Measurements from ENCODE around the gene SLC6A20.
"Not testable (repeated sequence)": the region's sequence is repeated elsewhere in the genome, so short reads cannot be mapped to it uniquely, and the experiment has no call there.

SLC6A20 gene

DNA sequence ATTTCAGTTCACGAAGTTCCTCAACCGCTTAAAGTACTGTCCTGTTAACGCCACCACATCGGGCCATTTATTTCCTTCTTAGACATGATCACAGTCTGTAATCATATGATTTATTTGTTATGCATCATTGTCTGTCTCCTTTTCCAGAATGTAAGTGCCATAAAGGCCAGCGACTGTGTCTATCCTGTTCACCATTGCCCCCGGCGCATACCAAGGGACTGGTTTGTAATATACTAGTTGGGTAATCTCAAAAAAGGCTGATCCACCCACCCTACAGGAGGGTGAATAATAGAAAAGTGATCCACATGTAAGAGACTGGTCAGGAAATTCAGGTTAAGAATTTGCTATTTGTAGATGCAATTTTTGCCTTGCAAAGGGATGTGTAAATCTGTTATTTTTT is 41.9 kb downstream of the SLC6A20 start:
- DNase-seq = no peak

DNA sequence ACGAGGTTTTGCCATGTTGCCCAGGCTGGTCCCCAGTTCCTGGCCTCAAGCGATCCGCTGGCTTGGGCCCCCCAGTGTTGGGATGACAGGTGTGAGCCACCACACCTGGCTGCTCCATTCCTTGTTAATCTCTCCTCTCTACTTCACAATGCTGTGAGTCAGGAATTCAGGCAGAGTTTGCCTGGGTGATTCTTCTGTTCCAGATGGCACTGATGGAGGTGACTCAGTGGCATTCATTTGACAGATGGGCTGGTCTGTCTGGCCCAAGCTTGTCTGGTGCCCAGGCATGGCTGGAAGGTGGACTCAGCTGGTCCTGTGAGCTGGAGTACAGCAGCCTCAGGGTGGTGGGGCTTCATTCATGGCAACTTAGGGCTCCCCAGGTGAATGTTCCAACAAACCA is 43.2 kb downstream of the SLC6A20 start:
- DNase-seq = no peak

DNA sequence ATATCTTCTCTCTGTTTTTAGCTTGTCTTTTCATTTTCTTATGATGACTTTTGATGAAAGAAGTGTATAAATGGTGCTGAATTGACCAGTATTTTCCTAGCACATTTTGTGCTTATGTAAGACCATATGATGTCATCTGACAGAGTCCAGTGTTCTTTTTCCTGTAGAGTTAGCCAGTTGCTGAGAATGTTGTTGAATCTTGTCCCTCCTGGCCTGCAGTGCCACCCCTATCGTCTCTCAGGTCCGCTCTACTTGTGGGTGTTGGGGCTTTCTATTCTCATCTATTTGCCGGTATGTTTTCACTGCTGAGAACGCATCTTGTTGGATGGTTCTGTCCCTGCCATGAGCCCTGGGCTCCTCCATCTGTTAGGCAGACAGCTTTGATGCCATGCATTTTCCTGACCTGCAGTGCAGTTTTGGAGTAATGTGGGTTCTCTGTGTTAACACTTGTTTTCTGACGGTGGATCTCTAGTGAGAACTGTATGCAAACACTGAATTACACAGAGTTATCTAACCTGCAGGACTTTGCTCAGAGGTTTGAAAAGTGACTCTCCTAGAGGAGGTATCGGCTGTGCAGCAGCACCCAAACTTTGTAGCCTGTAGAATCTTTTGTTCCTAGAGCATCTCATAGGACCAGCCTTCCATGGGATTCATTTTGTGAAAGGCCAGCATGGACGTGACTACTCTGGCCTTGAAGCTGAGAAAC is 44.6 kb downstream of the SLC6A20 start:
- DNase-seq = no peak

DNA sequence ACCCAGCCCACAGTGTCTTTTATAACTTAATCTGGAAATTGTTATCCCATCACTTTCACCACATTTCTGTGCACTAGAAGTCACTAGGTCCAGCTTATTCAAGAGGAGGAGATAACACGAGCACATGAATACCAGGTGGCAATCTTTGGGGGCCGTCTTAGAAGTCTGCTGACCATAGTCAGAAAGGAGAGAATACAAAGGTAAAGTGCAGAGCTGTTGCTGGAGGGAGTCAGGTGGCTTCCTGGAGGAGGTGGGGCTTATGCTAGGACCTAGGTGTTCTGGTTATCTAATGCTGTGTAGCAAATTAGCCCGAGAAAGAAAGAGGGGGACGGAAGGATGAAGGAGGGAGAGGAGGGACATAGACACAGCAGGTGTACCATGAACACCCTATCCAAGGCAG is 46.5 kb downstream of the SLC6A20 start:
- no peak for DNase-seq

DNA sequence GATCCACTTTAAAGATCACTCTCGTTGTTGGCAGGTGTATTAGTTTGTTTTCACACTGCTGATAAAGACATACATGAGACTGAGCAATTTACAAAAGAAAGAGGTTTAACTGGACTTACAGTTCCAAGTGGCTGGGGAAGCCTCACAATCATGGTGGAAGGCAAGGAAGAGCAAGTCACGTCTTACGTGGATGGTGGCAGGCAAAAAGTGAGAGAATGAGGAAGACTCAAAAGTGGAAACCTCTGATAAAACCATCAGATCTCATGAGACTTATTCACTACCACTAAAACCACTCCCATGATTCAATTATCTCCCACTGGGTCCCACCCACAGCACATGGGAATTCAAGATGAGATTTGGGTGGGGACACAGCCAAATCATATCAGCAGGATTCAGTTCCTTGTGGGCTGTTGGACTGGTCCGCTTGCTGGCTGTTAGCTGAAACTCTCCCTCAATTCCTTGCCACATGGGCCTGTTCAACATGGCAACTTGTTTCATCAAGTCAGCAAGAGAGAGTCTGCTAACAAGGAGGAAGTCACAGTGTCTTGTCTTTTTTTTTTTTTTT is 47.2 kb downstream of the SLC6A20 start:
- DNase-seq = not testable (repeated sequence)

DNA sequence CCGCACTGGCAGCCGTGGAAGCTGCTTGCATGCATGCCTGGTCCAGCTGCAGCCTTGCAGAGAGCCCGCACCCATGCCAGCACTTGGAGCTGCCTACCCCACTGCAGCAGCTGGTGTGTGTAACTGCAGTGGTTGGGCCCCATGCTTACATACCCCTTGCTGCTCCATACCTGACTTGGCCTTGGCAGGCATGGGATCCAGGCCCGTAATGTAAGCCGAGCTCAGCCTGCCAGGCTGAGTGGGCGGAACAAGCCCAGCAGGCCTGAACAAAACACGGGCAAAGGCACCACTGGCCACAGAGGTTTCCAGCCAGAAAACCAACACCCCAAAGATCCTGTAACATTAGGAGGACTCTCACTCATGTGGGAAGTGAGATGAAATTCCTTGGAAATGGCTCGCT is 48.3 kb downstream of the SLC6A20 start:
- no peak for DNase-seq

DNA sequence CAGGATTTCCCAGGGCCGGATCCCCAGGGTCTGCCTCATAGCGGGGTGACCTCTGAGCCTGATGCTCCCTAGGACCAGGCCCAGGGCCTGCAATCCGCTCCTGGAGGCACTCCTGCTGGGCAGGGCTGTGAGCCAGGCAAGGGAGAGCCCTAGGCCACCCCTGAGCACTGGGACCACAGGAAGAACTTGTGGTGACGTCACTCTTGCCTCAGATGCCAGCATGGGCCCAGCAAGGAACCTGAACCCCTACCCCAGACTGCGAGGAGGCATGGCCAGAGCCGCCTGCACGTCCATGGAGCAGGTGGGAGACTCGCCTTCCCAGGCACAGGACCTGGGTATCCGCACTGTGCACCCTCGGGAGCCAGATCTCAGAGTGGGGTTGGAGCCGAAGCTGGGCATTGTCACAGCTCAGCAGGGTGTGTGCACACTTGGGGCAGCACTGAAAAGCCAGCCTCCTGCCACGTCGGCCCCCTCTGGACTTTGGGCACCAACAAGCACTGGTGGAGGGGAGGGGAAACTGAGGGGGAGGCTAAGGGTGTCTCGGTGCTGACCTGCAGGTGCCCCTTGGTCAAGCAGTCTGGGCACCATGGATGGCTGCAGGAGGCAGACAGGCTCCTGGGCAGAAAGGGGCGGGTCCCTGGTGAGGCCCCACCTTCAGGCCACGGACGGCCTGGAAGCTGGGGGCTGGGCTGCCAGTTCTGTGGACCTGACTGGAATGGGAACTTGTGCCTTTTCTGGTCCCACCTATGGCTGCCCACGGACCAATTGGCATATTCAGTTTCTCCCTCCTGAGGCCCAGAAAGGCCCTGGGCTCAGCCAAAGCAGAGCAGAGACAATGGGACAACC is 49.3 kb downstream of the SLC6A20 start:
- DNase-seq = no peak

DNA sequence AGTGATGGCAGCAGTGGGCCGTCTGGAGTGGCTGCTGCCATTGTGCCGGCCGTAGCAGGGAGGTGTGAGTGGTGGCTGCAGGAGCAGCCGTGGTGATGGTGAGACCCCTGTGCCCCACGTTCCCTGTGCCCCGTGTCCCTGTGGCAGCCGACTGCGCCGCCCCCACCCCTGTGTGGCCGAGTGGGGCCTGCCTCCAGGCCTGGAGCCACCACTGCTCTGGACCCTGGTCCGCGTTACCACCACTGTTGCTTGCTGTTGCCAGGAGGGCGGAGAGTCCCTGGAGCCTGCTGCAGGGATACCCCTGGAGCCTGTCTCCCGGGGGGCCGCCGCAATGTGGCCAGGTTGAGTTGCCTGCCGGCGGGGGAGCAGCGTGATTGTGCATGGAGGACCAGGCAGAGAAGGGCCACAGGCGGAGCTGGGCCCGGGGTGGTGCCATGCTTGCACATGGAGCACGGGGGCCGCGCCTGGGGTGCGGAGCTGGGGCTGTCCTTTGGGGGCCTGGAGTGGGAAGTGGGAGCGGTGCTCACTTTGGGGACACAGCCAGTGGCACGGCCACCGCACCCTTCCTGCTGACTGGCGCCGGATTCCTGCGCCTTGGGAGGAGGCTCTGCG is 50.1 kb downstream of the SLC6A20 start:
- no peak for DNase-seq

DNA sequence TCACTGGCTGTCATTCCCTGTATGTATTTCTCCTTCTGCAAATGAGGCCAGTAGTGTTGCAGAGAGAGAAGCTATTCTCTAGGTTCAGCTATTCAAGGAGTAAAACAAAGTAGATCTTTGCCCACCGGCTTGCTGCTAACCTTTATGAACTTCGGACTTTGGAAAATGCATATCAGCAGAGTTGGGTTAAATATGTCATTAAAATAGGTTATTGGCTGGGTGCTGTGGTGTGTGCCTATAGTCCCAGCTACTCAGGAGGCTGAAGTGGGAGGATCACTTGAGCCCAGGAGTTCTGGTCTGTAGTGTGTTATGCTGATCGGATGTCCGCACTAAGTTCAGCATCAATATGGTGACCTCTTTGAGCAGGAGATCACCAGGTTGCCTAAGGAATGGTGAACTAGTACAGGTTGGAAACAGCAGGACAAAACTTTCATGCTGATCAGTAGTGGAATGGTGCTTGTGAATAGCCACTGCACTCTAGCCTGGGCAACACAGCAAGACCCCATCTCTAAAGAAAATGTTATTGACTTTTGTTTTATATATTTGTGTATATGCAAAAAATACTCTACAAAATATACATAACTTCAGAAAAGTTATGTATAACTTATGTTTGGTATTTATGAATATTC is 53.8 kb downstream of the SLC6A20 start:
- DNase-seq = no peak

DNA sequence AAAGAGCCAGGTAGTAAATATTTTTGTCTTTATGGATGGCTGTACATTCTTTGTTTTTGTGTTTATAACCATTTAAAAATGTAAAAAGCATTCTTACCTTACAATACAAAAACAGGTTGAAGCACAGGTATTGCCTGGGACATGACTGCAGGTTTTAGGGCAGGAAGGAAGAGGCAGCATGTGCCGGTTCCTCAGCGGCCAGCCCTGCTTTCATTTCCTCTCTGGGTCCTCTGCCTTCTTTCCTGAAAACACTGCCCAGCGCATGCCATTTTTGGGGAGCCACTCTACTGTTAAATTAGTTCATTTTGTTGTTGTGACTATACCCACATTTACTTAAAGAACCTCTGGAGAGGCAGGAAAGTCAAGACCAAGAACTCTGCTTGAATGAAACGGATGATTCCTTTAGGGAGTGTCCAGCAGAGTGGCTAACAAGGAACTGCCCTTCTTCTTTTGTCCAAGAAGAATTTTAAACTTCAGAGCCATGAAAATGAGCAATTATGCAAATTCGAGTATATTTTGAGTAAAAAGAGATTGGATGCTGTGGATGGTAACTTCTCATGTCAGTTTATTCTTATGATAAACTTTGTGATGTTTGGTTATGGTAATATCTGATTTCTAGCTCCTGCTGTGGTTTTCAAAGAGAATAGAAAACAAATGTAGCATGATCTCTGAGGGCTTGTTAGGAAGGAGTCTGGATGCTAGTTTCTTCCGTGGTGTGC is 54.4 kb downstream of the SLC6A20 start:
- DNase-seq = no peak

DNA sequence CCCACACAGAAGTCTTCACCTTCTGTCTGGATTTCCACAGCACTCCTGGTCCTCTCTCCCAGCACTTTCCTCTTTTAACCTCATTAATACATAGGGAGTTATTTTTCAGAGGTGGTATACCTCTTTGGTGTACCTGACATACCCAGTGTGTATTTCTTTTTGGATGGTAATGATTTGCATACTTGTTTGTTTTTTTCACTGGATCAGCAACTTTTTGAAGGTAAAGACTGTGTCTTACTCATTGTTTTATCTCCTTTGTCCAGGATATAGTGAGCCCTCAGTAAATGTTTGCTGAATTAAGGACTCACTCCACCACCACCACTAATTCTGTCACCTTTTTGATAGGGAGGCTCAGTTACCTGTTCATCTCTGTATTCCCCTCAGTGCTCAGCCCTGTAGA is 55.1 kb downstream of the SLC6A20 start:
- no peak for DNase-seq

DNA sequence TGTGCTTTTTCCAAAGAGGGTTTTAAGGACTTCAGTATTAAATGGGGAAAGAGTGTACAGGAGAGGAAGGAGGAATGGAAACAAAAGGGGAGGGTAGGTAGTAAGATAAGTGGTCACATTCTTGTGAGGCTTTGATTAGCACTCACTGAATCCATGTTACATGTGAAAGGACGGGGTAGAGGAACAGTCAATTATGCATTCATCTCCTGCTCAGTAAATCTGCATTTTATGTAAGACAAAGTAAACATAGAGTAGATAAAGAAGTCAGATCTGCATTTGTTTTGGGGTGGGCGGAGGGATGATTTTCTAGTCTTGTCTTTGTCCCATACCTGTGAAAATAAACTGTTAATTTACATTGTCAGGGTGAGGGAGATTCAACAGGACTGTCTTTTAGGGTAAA is 56.3 kb downstream of the SLC6A20 start:
- DNase-seq = no peak

DNA sequence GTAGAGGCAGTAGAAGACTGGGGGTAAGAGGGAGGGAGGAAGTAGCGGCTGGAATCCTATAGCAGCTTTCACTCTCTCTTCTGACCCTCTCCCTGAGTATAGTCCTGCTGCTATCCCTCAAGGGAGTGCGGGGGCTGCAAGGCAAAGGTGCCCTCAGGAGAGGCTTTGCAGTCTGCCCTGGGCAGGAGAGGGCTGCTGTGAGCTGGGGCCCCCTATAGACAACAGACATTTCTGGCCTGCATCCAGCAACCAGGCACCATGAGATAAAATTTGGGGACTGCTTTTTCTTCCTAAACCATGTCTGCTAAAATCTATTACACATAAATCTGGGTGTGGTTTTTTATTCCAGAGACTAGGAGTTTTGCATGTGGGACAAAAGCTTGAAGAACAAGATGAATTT is 59.1 kb downstream of the SLC6A20 start:
- no peak for DNase-seq

DNA sequence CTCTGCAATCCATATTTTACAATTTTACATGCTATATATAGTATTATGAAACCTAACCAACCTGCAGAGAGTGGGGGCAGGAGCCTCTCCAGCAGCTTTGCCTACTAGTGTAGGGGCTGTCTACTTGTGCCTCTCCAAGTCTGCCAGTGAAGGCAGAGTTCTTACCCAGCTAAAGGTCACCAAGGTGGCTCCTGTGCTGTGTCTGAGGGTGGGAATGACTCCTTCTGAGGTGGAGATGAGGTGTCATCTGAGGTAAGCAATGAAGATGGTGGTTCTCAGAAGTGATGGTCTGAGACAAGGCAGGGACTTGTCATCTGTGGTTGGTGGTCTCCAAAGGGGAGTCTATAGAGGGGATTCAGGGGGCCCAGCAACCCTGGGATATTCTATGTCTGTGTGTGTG is 59.6 kb downstream of the SLC6A20 start:
- no peak for DNase-seq

DNA sequence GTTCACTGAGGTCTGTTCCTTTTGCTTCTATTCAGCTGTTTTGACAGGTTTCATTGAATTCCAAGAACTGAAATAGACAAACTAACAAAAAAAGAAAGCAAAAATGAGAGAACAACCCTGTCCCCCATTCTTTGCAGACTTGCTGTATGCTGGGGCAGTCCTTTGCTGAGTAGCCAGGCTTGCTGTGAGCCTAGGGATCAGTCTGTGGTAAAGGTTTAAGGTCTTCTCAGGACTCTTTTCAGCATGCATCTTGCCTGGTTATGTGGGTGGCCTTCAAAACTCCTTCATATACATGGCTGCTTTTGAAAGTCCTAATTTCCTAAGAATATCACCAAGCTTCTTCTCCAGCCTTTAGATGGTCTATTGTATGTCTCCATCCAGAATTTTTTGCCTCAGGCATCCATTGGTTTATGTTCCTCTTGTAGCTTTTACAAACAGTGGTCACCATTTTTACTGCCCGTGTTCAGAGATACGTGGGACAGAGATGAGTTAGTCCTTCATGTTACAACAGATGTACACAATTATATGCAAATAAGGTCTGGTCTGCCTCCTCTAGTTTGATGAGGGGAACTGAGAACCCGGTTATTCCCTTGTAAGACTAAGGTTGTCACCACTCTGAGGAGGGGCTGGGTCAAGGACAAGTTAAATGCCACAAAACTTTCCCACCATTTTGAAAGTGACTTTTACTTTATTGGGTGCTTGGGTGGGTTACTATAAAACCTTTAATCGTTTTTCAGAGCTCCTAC is 65.8 kb downstream of the SLC6A20 start:
- no peak for DNase-seq

DNA sequence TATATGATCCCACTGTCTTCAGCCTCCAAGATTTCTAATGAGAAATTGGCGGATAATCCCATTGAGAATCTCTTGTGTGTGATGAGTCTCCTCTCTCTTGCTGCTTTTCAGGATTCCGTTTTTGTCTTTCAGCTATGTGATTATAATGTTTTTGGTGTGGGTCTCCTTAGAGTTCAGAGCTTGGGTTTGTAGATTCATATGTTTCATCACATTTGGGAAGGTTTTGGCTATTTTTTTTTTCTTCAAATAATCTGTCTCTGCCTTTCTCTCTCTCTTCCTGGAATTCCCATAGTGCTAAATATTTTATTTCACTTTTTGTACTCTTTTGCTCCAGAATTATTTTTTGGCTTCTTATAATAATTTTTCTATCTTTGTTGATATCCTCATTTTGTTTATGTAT is 66.7 kb downstream of the SLC6A20 start:
- DNase-seq = no peak

DNA sequence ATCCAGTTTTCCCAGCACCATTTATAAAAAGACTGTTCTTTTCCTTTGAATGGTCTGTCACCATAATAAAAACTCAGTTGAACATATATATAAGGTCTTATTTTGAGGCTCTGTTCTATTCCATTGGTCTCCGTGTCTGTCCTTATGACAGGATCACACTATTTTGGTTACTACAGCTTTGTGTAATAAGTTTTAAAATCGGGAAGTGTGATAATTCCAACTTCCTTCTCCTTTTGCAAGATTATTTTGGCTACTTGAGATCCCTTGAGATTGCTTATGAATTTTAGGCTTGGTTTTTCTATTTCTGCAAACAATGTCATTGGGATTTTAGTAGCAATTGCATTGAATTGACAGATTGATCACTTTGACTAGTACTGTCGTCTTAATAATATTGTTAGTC is 71.4 kb downstream of the SLC6A20 start:
- no peak for DNase-seq

DNA sequence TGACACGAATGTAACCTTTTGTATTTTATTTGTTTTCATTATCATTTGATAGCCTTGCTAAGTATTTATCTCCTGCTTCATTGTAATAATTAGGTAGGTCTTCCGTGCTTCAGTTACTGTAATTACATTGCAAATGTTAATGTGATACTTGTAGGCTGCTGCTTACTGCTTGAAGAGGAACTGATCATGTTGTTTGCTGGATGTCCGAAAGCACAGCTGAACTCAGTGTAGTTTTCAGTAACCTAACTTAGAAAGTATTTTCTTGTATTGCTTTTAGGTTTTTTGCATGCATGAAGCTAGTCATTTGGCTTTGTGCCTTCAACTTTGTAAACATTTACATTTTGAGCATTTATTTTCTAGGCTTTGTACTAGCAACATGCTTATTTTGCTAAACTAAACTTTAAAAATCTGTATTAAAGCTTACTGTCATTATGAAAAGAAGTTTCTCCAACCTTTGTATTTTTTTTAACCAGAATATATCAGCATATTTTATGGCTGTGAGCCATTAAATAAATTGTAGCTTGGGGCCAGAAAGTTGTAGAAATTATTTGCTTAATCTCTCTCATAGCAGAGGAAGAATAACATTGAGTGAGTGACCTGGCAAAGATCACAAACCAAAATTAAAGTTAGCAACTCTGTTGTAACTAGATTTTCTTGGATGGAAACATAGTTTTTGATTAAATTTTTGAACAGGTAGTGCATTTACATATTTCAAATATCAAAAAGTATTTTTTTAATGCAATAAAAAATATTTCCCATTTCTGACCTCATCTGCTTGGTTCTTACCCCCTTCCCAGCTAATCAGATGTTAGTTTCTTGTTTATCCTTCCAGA is 76.5 kb downstream of the SLC6A20 start:
- DNase-seq = no peak

DNA sequence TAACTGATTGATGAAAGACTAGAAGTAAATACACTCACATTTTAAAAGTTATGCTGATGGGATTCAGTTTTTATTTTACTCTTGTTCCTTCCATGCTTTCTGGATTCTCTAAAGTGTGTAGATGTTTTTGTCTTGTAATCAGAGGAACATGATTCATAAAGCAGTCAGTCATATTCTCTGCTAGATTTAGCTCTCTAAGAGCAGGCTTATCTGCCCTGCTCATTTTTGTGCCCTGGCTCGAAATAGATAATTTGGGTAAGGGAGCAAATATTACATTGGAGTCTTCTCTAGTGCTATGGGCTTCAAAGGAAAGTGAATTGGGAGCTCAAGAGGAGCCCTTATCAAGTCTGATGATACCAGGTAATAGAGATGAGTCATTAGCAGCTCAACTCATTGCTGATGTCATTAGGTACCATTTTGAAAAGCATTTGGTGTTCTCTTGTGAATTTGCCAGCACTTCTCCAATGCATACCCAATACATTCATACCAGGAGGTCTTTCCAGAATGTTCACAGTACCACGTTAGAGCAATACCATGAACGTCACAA is 79.5 kb downstream of the SLC6A20 start:
- DNase-seq = no peak

DNA sequence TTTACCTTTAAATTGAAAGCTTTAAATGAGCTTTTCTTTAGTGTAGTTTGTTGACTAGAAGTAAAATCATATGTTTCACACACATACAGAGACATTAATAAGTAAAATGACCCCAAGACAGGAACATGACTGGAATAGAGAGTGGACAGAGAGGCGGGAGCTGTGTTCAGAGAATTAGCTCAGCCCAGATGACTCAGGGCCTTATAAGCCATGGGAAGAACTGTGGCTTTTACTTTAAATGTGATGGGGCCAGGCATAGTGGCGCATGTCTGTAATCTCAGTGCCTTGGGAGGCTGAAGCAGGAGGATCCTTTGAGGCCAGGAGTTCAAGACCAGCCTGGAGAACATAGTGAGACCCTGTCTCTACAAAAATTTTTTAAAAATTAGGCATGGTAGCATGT is 80.4 kb downstream of the SLC6A20 start:
- no peak for DNase-seq
